Measurements from ENCODE around the gene RSPH6A.
"Not testable (repeated sequence)": the region's sequence is repeated elsewhere in the genome, so short reads cannot be mapped to it uniquely, and the experiment has no call there.

The RSPH6A gene

DNA sequence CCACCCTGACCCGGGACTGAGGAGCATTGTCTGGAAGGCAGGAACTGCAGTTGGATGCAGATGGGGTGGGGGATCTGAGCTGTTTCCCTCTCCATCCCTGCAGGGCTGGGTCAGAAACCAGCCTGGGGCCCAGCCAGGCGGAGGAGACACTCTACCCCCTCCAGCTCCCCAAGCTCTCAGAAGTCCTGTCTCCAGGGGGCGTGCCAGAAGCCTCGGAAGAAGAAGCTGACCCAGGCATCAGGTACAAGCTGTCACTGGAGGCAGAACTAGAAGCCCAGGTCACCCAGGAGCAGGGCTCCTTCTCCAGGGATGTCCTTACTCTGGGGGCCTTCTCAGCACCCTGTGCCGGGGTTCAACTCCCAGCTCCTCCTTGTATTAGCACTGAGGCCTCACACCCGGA is 61.6 kb downstream of the RSPH6A start:
- TF ChIP-seq, protein P1, sequence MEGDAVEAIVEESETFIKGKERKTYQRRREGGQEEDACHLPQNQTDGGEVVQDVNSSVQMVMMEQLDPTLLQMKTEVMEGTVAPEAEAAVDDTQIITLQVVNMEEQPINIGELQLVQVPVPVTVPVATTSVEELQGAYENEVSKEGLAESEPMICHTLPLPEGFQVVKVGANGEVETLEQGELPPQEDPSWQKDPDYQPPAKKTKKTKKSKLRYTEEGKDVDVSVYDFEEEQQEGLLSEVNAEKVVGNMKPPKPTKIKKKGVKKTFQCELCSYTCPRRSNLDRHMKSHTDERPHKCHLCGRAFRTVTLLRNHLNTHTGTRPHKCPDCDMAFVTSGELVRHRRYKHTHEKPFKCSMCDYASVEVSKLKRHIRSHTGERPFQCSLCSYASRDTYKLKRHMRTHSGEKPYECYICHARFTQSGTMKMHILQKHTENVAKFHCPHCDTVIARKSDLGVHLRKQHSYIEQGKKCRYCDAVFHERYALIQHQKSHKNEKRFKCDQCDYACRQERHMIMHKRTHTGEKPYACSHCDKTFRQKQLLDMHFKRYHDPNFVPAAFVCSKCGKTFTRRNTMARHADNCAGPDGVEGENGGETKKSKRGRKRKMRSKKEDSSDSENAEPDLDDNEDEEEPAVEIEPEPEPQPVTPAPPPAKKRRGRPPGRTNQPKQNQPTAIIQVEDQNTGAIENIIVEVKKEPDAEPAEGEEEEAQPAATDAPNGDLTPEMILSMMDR (IDR thresholded peaks at IDR 0.05; ENCODE audit: low read depth, low read length, missing control alignments) = no peak
- H3K4me3 ChIP-seq (ENCODE audit: low read depth, low read length) = no peak overlapping the region
- DNase-seq (ENCODE audit: low read depth) = no peak
- in situ Hi-C loops (cut with HindIII; ENCODE audit: low sequenced_read_pairs) = no loop called here

DNA sequence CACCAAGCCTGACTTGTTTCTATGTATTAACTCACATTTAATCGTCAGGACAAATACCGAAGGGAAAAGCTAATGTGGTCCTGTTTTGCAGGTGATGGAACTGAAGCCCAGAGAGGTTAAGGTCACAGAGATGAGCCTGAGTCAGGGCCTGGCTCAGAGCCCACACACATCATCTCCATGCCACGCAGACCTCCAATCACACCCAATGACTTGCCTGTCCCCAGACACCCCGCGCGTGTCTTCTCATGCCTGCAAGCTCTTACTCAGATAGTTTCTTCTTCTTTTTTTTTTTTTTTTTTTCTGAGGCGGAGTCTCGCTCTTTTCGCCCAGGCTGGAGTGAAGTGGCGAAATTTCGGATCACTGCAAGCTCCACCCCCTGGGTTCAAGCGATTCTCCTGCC is 62.5 kb downstream of the RSPH6A start:
- TF ChIP-seq, protein P1 (IDR thresholded peaks at IDR 0.05; ENCODE audit: low read depth, low read length, missing control alignments) = no peak
- no peak overlapping the region for H3K4me3 ChIP-seq (ENCODE audit: low read depth, low read length)
- in situ Hi-C loops (cut with HindIII; ENCODE audit: low sequenced_read_pairs) = no loop called here
- DNase-seq (ENCODE audit: low read depth) = no peak

DNA sequence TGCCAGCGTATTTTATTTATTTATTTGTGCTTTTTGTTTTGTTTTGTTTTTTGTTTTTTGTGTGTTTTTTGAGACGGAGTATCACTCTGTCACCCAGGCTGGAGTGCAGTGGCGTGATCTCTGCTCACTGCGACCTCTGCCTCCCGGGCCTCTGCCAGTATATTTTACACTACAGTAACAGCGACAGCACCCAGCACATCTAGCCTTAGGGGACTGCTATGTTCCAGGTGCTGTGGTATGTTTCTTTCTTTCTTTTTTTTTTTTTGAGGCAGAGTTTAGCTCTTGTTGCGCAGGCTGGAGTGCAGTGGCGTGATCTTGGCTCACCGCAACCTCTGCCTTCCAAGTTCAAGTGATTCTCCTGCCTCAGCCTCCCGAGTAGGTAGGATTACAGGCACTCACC is 63.6 kb downstream of the RSPH6A start:
- DNase-seq (ENCODE audit: low read depth); H3K4me3 ChIP-seq (ENCODE audit: low read depth, low read length); in situ Hi-C loops (cut with HindIII; ENCODE audit: low sequenced_read_pairs): not testable (repeated sequence)

DNA sequence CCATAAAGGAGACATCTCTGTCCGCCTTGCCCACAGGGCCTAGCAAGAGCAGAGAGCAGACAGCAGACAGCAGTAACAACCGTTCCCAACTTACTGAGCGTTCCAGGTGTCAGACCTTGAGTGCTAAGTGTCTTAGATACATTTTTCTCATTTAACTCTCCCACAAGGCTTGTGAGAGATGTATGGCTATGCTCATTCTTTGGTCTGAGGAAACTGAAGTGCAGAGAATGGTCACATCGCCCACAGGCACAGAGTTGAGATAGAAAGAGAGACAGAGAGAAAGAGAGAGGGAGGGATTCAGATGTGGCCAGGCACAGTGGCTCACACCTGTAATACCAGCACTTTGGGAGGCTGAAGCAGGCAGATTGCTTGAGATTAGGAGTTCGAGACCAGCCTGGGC is 67.6 kb downstream of the RSPH6A start:
- TF ChIP-seq, protein P1 (IDR thresholded peaks at IDR 0.05; ENCODE audit: low read depth, low read length, missing control alignments) = no peak
- DNase-seq (ENCODE audit: low read depth) = no peak
- in situ Hi-C loops (cut with HindIII; ENCODE audit: low sequenced_read_pairs) = no loop called here
- H3K4me3 ChIP-seq (ENCODE audit: low read depth, low read length) = no peak overlapping the region

DNA sequence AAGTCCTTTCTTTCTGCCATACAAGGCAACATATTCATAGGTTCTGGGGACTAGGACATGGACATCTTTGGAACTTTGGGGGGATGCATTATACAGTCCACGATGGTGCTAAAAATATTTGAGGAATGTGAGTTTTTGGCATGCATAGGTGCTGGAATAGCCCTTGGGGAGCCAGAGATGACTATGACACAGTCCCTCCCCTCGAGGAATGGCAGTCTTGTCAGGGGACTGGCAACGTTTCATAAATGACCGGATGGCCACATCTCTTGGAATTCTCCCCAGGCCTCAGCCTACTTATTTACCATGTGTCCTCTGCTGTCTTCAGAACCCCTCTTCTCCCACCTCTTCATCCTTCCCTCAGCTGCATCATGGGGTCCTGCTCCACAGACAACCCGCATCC is 68.2 kb downstream of the RSPH6A start:
- TF ChIP-seq, protein P1 (IDR thresholded peaks at IDR 0.05; ENCODE audit: low read depth, low read length, missing control alignments) = no peak
- DNase-seq (ENCODE audit: low read depth) = no peak
- H3K4me3 ChIP-seq (ENCODE audit: low read depth, low read length) = no peak overlapping the region
- in situ Hi-C loops (cut with HindIII; ENCODE audit: low sequenced_read_pairs) = no loop called here
